ENCODE measurements around the gene ATXN1.

The ATXN1 gene

GRCh38 chr6:16486661-16487060, 274.6 kb downstream of the ATXN1 start:
- no peak for TF ChIP-seq CTCF (IDR thresholded peaks at IDR 0.05; ENCODE audit: low read depth, low read length, missing control alignments)

GRCh38 chr6:16483315-16483875, 277.9 kb downstream of the ATXN1 start:
- TF ChIP-seq CTCF (IDR thresholded peaks at IDR 0.05; ENCODE audit: low read depth, low read length, missing control alignments) = no peak
- DNase-seq (ENCODE audit: extremely low read depth, low read depth) = no peak
- no peak overlapping the region for H3K4me3 ChIP-seq (replicated peaks; ENCODE audit: low read depth, low read length)

More at GRCh38 chr6:16486661-16487060, 274.6 kb downstream of the ATXN1 start:
- no peak overlapping the region for H3K4me3 ChIP-seq (replicated peaks; ENCODE audit: low read depth, low read length)
- no peak for DNase-seq (ENCODE audit: extremely low read depth, low read depth)

GRCh38 chr6:16482702-16483314, 278.5 kb downstream of the ATXN1 start:
- no peak for DNase-seq (ENCODE audit: extremely low read depth, low read depth)
- no peak for TF ChIP-seq CTCF (IDR thresholded peaks at IDR 0.05; ENCODE audit: low read depth, low read length, missing control alignments)
- no peak overlapping the region for H3K4me3 ChIP-seq (replicated peaks; ENCODE audit: low read depth, low read length)

GRCh38 chr6:16481697-16482399, 279.4 kb downstream of the ATXN1 start:
- no peak for DNase-seq (ENCODE audit: extremely low read depth, low read depth)
- TF ChIP-seq CTCF (IDR thresholded peaks at IDR 0.05; ENCODE audit: low read depth, low read length, missing control alignments) = no peak

GRCh38 chr6:16480763-16481560, 280.3 kb downstream of the ATXN1 start:
- H3K4me3 ChIP-seq (replicated peaks; ENCODE audit: low read depth, low read length) = no peak overlapping the region
- TF ChIP-seq CTCF (IDR thresholded peaks at IDR 0.05; ENCODE audit: low read depth, low read length, missing control alignments) = no peak
- DNase-seq (ENCODE audit: extremely low read depth, low read depth) = no peak

More at GRCh38 chr6:16481697-16482399, 279.4 kb downstream of the ATXN1 start:
- no peak overlapping the region for H3K4me3 ChIP-seq (replicated peaks; ENCODE audit: low read depth, low read length)

GRCh38 chr6:16477367-16478149, 283.7 kb downstream of the ATXN1 start:
- H3K4me3 ChIP-seq (replicated peaks; ENCODE audit: low read depth, low read length) = no peak overlapping the region
- no peak for TF ChIP-seq CTCF (IDR thresholded peaks at IDR 0.05; ENCODE audit: low read depth, low read length, missing control alignments)
- DNase-seq (ENCODE audit: extremely low read depth, low read depth) = no peak

All from HFF-Myc (cell line).